Ecto neural progenitor cell (in vitro differentiated cells): Measurements from ENCODE around the gene SFSWAP.

Source experiments
- DNase-seq: peaks from one replicate; pipeline ENCODE4 v3.0.0-alpha.2; 2018; ENCODE audit warnings: low spot score

Gene SFSWAP

GRCh38 chr12:131836193-131836592 is 125.3 kb downstream of the SFSWAP start:
- DNase-seq = no peak

- DNase-seq = no peak
Measured at GRCh38 chr12:131836714-131837397, 126.0 kb downstream of the SFSWAP start.

- DNase-seq = no peak
Measured at GRCh38 chr12:131840643-131841416, 129.9 kb downstream of the SFSWAP start.

- DNase-seq = no peak
Measured at GRCh38 chr12:131841547-131841946, 130.7 kb downstream of the SFSWAP start.

GRCh38 chr12:131842169-131842568 is 131.3 kb downstream of the SFSWAP start:
- no peak for DNase-seq

GRCh38 chr12:131843527-131843926 is 132.6 kb downstream of the SFSWAP start:
- DNase-seq = no peak

GRCh38 chr12:131844140-131844539 is 133.2 kb downstream of the SFSWAP start:
- DNase-seq = no peak

- DNase-seq = no peak
Measured at GRCh38 chr12:131844656-131845055, 133.8 kb downstream of the SFSWAP start.

- no peak for DNase-seq
Measured at GRCh38 chr12:131845121-131845520, 134.2 kb downstream of the SFSWAP start.

GRCh38 chr12:131847456-131847855 is 136.6 kb downstream of the SFSWAP start:
- DNase-seq = no peak

GRCh38 chr12:131848753-131849152 is 137.9 kb downstream of the SFSWAP start:
- DNase-seq = no peak
